Parathyroid adenoma (tissue), 2 donors: ENCODE results near the gene LMO2.
A peak's percentile ranks its signal among the peaks of the same experiment; 100 is the strongest.

Experiments
- H2AFZ ChIP-seq: fragments of 300-600 bp; sonication (generic); one replicate; pipeline ENCODE4 v1.7.0; 2017; ENCODE audit warnings: antibody characterized with exemption, mild to moderate bottlenecking
- H3K27ac ChIP-seq: fragments of 300-600 bp; sonication (generic); one replicate; pipeline ENCODE4 v1.7.0; 2017
- H3K27me3 ChIP-seq: fragments of 300-600 bp; sonication (generic); one replicate; pipeline ENCODE4 v1.7.0; 2017; ENCODE audit warnings: low read length; ENCODE audit not compliant: control insufficient read depth, insufficient read depth
- H3K36me3 ChIP-seq: fragments of 300-600 bp; sonication (generic); one replicate; pipeline ENCODE4 v1.7.0; 2017; ENCODE audit warnings: low read length; ENCODE audit not compliant: control insufficient read depth, insufficient read depth
- H3K4me1 ChIP-seq: fragments of 300-600 bp; sonication (generic); one replicate; pipeline ENCODE4 v1.7.0; 2017; ENCODE audit warnings: control low read depth
- H3K4me2 ChIP-seq: fragments of 300-600 bp; sonication (generic); one replicate; pipeline ENCODE4 v1.7.0; 2017; ENCODE audit warnings: low read length
- H3K4me3 ChIP-seq: fragments of 300-600 bp; sonication (generic); one replicate; pipeline ENCODE4 v1.7.0; 2017; ENCODE audit warnings: low read depth, low read length
- H3K79me2 ChIP-seq: fragments of 300-600 bp; sonication (generic); one replicate; pipeline ENCODE4 v1.7.0; 2017; ENCODE audit warnings: control low read depth
- H3K9ac ChIP-seq: fragments of 300-600 bp; sonication (generic); one replicate; pipeline ENCODE4 v1.7.0; 2017; ENCODE audit warnings: mild to moderate bottlenecking
- H3K9me3 ChIP-seq: fragments of 300-600 bp; sonication (generic); one replicate; pipeline ENCODE4 v1.7.0; 2017; ENCODE audit warnings: low read length; ENCODE audit not compliant: control insufficient read depth
- CTCF ChIP-seq: fragments of 300-600 bp; sonication (generic); IDR thresholded peaks from one replicate; pipeline ENCODE4 v1.7.0; 2017; ENCODE audit warnings: antibody characterized with exemption, mild to moderate bottlenecking
- donor health status: primary hyperparathyroidism.

LMO2 gene

GRCh38 chr11:33835143-33835878 is 56.6 kb downstream of the LMO2 start:
- Histone ChIP-seq H3K4me1 (no peaks in the 10 kb centered on the region), H3K4me3 (no peak overlapping the region), H3K27ac (no peak overlapping the region), H3K79me2 (no peaks in the 10 kb centered on the region), H3K36me3 (no peaks in the 10 kb centered on the region), H3K4me2 (no peak overlapping the region), H3K27me3 (no peaks in the 10 kb centered on the region), H3K9ac (no peak overlapping the region), H2AFZ (no peak overlapping the region), H3K9me3 (no peaks in the 10 kb centered on the region)
- TF ChIP-seq CTCF = peak; percentile 13

- Histone ChIP-seq H2AFZ (no peak overlapping the region), H3K27ac (no peak overlapping the region), H3K36me3 (no peaks in the 10 kb centered on the region), H3K4me2 (no peak overlapping the region), H3K4me3 (no peak overlapping the region), H3K9ac (no peak overlapping the region), H3K4me1 (no peaks in the 10 kb centered on the region), H3K79me2 (no peaks in the 10 kb centered on the region), H3K9me3 (no peaks in the 10 kb centered on the region), H3K27me3 (no peaks in the 10 kb centered on the region)
- TF ChIP-seq CTCF = no peak
Measured at GRCh38 chr11:33832676-33833075, 59.2 kb downstream of the LMO2 start.

GRCh38 chr11:33830903-33831648 is 60.8 kb downstream of the LMO2 start:
- Histone ChIP-seq H3K79me2 (no peaks in the 10 kb centered on the region), H3K4me3 (no peak overlapping the region), H3K4me1 (no peaks in the 10 kb centered on the region), H3K4me2 (no peak overlapping the region), H3K9me3 (no peaks in the 10 kb centered on the region), H3K9ac (no peak overlapping the region), H2AFZ (no peak overlapping the region), H3K36me3 (no peaks in the 10 kb centered on the region), H3K27me3 (no peaks in the 10 kb centered on the region), H3K27ac (no peak overlapping the region)
- TF ChIP-seq CTCF = no peak

GRCh38 chr11:33829430-33830141 is 62.3 kb downstream of the LMO2 start:
- Histone ChIP-seq H3K27ac (no peak overlapping the region), H3K4me3 (peak overlapping the region; percentile 17), H3K36me3 (no peaks in the 10 kb centered on the region), H3K79me2 (no peaks in the 10 kb centered on the region), H3K9me3 (no peaks in the 10 kb centered on the region), H3K27me3 (no peaks in the 10 kb centered on the region), H3K9ac (no peak overlapping the region), H3K4me1 (no peaks in the 10 kb centered on the region), H3K4me2 (peak overlapping the region; percentile 37), H2AFZ (peak overlapping the region; percentile 77)
- peak; percentile 65 for TF ChIP-seq CTCF
